Activated CD8-positive, alpha-beta memory T cell treated with anti-CD3 and anti-CD28 coated beads for 4 hours (primary cell): ENCODE data around the gene DNMT3A.

Source experiments
- DNase-seq, 2 donors: peaks; one replicate each; pipeline ENCODE4 v3.0.0-alpha.2; 2020; ENCODE audit warnings: low read depth in 2 of 2

Gene DNMT3A

DNA sequence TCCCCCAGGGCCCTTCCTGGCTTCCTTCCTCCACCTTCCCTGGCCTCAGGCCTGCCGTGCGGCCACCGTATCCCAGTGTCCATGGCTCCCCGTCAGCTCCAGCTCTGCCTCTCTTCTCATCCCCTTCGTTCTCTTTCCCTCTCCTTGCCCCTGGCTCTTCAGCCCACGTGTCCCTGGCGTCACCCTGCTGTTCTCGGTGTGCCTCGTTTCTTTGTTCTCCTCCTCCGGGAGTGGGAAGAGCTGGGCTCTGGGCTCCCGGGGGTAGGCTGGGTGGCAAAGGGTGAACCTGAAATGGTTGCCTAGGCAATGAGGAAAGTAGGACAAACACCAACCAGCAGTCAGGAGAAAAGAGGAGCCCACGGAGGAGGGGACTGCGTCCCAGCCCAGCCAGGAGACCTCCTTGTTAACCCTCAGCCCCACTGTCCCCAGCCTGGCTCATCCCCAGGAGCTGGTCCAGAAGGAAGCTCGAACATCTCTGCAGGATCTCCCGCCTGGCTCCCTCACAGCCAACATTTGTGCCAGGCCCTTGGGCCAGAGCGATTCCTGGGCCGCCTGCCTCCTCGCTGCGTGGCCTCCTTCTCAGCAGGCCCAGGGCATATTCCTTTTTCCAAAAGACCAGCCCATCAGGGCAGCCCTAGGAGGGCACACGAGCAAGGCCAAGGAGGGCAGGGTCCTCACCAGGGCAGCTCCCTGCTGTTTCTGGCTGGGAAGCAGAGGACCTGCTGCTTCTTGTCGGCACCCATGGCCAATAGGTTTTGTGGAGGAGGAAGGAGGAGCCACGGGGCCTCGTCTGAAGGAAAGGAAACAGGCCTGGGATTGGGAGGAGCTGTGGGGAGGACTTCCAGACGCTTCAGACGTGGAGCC, 30.9 kb upstream of the DNMT3A start:
- DNase-seq: no peak

DNA sequence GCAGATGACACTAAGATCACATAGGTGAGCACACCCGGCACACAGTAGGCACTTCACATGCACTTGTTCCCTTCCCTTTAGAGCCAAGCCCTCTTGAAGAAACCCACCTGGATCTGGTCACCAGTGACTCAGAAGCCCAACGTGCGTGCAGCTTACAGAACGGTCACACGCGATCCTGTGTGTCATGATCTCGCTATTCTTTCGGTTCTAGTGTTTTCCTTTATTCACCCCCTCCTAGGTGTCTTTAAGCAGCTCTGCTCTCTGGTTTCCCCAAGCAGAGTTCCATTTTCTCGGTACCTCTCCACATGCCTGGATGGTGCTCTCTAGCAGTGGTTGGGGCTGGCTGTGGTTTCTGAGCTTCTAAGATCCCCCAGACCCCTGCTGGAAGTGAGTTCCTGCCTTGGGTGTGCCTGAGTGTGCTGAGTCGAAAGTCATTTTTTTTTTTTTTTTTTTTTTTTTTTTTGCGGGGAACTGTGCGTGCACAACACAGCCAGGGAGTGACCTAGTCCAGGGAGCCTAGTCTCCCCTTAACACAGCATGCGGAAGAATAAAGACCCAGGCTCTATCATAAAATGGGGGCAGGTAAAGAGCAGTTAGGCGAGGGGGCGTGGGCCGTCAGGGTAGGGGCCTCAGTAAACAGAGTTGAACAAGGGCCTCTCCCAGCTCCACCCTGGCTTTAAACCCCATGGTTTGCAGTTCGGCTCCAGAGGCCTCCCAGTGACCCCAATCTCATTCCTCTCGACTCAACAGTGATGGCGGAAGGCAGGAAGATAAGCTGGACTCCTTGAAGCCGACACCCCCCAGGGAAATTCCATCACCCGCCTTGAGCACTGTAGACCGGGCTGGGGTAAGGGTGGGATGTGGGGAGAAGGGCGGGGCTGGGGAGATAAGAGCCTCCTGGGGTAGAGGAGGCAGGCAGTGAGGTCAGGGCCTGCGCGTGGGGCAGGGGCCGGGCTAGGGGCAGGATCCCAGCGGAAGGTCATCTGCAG, 29.8 kb upstream of the DNMT3A start:
- no peak for DNase-seq

DNA sequence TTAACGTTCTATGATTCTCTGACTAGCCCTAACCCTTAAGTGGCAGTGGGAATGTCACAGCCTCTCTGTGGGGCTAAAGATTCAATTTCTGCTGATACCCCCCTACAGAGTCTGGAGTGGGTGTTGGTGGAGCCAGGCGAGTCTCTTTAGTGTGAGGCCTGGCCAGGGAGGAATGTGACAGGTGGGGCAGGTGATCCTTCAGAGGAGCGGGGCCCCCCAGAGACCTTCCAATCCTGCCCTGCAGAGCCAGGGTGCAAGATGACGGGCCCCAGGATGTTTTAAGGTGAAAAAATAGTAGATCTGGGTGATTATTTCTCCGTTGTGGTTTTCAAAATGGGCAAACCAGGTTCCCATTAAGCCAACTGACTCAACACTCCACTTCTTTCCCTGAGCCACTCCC, 28.2 kb upstream of the DNMT3A start:
- no peak for DNase-seq

DNA sequence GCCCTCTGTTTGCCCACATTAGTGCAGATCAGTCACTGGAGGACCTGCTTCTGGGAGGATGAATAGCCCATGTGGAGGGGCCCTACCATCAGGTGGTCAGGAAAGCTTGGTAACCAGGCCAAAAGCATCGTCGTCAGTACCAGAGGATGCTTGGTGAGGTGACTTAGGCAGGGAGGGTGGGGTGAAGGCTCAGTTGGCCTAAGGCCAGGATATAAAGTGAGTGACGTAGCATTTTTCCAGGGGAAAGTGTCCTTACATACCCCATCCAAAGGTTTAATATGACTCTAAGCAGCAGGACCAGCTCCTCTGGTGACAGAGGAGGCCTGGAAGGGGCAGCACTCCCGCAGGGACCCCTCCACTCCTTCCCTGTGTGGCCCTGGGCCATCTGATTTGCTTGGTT, 27.7 kb upstream of the DNMT3A start:
- DNase-seq: no peak

DNA sequence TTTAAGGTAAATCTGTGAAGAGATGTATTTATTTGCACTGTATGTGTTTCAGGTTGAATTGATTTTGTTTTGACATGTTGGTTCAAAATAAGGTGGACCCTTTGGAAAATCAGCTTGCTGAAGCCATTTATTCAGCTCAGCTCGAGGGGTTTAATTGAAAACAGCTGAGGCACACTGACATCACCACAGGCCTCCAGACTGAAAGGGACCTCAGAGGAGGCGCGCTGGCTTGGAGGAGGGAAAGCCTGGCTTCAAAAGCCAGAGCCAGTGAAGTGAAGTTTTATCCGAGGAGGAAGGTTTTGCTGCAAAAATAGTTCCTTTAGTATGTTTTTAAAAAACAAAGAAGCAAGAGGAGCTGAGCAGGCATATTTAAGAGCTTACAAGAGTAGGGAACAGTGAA, 26.9 kb upstream of the DNMT3A start:
- DNase-seq: no peak

DNA sequence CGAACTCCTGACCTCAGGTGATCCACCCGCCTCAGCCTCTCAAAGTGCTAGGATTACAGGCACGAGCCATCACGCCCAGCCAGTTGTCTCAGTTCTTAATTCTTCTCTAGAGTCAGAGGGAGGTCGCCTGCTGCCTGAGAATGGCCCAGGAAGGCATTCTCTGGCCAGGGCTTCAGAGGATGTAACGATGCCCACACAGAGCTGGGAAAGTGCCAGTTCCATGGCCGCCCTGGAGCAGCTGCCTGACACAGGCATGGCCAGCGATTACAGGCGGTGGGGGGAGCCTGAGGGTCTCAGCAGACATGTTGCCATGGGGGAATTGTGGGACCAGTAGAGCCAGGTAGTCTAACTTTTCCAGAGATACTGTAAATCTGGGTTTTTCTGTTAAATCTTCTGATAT, 25.6 kb upstream of the DNMT3A start:
- no peak for DNase-seq

DNA sequence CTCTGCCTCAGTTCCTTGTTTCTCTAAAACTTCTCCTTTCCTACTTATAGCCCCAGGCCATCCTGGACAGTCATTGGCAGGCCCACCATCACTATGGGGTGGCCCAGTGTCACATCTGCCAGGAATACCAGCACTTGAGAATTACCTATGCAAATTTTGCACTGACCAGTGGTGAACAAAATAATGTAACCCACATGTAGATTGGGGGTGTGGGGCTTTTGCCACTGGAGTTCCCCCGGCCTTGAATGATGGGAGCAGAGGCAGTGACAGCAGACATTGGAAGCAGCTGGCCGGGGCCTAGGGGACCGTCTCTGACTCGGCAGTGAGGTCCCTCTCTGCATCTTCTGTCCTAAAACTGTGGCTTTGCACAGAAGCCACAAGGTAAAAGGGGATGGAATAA, 24.9 kb upstream of the DNMT3A start:
- no peak for DNase-seq

DNA sequence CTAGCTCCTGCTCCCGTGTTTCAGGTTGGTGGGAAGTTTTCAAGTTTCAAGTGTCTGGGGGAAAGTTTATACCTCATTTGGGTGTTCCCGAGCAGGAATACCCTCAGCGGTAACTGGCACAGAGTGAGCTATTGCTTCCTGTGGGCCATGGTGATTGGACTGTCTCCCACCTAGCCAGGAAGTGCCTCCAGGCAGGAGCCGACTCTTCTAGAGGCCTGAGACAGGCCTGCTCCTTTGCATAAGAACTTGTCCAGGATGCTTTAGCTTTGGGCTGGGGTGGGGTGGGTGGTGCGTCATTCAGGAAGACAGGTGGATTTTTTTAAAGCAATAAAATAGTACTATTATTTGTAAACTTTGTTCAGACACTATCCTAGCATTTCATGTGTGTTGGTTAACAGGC, 23.5 kb upstream of the DNMT3A start:
- DNase-seq: no peak

DNA sequence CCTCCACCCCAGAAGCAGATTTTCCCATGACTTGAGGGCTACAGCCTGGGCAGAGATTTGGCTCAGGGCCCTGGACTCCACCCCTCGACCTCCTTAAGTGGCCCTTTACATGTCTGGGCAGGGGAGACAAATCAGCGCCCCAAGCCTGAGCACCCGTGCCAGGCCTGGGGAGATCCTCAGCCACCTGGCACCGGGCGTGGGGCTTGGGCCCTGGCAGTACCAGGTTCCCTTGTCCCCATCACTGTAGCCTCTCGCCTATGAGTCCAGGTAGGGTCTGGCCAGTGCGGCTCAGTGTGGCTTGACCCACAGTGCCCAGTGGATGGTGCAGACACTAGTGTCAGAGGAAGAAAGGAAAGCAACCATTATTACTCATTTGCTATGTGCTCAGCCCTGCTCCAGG, 22.0 kb upstream of the DNMT3A start:
- no peak for DNase-seq

DNA sequence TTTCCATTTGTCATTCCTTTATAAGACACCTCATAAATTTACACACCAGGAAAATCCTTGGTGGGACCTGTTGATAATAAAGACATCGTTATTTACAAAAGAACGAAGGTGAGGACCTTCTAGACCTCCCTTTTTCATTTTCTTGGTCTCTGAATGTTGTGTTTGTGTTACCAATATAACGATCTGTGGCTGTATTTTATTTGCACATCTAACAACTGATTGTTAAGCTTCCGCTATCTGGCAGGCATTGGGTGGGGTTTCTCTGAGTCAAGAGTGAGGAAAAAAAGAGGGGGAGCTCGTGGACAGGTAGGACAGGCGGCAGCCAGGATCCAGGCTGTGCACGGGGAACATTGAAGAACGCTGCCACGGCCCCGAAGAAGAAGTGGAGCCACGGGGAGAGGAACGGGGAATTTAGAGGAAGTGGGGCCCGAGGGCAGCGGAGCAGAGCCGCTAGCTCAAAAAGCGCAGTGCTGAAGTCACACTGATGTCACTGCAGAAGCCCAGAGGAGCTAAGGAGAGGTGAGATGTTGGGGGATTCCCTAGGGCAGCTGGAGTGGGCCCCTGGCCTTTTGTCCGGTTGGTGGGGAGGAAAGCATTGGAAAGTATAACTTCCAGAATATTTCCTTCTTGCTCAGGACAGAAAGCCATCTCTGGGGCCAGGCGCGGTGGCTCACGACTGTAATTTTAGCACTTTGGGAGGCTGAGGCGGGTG, 20.9 kb upstream of the DNMT3A start:
- DNase-seq: no peak

DNA sequence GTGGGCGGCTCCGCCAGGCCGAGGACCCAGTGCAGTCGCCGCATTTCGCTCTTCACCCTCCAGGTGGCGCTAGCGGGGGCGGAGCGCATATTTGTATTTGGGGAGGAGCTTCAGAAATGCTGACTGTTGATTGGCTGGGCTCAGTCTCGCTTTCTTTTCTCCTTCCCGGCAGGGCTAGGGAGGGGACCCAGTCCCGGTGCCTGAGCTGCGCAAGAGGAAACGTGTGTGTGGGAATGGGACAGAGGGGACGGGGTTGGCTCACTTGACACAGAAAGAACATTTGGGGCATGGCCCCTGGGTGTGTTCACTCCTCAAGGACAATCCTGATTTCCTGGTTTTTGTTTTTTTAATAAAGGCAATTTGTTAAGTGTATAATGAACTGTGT, 20.3 kb upstream of the DNMT3A start:
- peak; percentile 85 to 90 for DNase-seq

DNA sequence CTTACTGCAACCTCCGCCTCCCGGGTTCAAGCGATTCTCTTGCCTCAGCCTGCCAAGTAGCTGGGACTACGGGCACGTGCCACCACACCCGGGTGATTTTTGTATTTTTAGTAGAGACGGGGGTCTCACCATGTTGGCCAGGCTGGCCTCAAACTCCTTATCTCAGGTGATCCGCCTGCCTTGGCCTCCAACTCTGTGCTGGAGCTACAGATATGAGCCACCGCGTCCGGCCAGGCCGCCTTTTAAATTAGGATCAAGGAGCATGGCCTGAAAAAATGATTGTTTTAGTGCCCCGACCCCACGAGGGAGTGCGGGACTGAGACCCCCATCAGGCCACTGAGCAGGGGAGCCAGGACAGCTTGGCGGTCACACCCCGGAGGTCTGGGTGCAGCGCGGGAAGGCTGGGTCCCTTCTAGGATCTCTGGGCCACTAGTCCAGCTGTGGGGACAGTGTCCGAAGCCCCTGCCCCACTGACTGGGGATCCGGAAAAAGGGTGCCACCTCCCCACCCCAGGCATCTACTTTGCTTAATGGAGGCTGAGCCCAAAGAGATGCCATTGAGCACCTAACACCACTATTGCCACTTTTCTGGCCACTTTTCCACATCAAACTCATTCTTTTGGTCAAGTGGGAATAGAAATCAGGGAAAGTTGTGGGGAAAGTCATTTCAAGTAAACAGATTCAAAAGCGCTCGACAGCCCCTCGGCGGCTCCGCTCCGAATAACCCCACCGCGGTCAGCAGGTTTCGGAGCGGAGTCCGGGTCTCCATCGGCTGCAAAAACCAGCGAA, 19.7 kb upstream of the DNMT3A start:
- DNase-seq: no peak

DNA sequence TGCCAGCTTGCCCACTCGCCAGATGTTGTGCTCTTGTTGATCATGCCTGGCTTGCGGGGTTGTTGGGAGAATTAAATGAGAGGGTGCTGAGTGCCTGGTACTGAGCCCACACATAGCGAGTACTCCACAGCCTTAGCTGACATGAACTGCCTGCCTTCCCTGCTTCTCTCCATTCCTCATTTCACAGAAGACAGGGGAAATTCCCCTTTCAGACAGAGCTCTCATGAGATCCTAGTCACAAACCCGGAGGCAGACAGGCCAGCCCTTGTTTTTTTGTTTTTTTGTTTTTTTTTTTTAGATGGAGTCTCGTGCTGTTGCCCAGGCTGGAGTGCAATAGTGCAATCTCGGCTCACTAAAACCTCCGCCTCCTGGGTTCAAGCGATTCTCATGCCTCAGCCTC, 17.1 kb upstream of the DNMT3A start:
- no peak for DNase-seq

DNA sequence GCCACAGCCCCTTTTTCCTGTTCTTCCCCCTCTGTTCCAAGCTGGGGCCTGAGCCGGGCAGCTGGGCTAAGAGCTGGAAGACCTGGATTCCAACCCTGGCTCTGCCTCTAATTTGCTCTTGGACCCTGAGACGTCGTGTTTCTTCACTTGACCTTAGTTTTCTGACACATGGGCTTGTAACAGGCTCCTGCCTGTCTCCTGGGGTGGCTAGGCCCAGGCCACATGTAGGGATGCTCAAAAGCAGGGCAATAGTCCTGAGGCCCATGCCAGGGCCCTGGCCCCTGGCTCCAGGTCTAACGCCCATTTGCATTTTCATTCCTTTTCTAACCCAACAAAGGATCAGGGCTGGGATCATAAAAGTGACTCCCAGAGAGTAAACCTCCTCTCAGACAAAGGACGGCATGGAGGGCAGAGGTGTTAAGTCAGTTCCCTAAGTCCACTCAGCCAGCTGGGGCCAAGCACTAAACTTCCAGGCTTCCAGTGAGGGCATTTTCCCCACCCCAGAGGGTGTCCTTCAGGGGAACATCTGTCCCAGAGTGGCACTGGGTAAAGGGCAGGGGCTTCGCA, 16.6 kb upstream of the DNMT3A start:
- no peak for DNase-seq

DNA sequence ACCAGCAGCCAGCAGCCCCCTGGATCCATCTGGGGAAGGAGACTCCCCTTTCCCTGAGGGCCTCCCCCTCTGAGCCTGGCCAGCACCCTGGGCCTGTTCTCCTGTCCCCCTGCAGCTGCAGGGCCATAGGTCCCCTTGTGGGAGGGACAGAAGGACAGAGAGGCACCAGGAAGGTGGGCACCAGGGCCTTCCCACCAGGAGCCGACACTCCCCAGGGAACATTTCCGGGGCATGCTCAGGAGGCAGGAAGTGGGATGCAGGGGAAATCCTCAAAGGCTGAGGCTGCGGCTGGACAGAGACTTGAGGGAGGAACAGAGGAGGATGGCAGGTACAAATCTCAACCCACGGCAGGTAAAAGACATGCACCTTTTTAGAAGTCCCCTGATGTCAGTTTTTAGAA, 14.4 kb upstream of the DNMT3A start:
- DNase-seq: no peak

DNA sequence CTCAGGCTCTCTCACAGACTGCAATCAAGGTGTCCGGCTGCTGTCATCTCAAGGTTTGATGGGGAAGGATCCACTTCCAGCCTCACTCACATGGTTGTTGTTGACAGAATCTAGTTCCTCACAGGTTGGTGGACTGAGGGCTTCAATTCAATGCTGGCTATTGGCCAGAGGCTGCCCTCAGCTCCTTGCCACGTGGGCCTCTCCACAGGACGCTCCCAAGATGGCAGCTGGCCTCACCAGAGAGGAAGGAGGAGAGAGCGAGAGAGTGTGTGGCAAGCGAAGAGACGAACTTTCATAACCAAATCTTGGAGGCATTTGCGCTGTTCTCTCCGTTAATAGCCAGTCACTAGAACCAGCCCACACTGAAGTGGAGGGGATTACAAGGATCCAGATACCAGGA, 13.5 kb upstream of the DNMT3A start:
- DNase-seq: no peak

DNA sequence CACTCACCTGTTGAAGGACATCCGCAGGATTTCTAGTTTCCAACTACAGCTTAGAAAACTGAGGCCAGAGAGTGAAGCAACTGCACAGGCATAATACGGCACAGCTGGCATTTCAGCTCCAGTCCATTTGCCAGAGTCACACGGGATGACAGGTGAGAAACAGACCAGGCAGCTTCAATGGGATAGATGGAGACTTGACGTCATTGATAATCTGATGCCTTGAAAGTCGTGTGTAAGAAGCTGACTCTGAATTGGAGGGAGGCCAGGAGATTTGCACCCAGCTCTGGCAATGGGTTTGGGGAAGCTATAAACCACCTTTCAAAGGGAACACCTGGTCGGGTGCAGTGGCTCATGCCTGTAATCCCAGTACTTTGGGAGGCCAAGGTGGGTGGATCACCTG, 12.4 kb upstream of the DNMT3A start:
- no peak for DNase-seq

DNA sequence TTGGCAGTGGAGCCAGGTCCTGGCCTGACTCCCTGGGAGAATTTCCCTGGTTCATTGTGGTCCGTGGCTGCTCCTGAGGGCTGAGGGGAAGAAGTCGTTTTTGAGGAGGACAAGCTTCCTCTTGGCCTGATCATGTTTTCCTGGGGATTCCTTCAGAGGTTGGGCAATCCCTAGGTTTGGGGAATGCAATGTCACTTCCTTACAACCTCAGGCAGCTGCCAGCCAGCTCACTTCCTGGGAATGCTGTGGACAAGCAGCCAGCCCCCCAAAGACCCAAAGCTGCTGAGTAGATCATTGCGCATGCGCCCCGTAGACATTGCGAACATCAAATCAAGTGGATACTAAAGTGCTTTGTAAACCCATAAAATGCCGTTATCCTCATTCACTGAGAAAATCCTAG, 7.7 kb upstream of the DNMT3A start:
- DNase-seq: no peak

DNA sequence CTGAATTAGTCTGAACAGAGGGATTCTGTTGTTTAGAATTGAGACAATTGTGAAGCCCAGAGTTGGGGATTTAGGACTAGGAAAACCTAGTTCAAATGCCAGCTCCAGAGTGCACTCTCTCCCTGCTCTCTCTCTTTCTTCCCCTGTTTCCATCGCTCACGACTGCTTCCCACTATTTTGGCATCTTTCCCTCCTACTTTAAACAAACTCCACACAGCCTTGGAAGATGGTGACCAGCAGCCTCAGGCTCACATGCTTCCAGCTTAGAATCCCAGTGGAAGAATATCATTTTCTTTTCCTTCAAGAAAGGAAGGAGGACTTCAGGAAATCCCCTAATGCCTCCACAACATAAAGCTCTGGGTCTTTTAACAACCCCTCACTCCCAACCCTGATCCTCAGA, 6.1 kb upstream of the DNMT3A start:
- no peak for DNase-seq

DNA sequence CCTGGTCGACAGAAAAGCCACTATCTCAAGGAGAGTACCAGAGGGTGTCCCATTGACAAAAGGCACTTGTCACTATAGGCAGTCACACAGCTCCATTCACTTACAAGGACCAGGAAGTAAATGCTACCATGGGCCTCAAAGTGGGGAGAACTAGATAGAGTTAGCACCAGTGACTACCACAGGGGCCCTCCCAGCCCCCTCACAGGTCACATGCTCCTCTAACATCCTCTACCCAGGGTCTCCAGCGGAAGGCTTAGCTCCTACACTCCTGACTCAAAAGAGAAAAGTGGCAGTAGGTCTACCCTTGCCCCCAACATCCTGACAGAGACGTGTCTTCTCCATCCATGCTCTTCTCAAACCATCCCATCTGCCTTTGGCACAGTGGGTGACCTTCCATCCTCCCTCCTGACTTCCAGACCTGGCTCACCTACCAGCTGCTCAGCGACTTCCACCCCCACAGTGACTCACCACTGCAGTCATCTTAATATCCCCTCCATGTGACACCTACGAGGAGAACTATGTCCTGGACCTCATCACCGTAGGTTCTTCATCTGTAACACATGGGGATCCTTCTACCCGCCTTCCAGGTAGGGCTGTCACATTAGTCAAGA, 5.6 kb upstream of the DNMT3A start:
- peak in 1 of 2 donors; percentile 43 for DNase-seq
